GM19035 (cell line): ENCODE results near the gene DCDC1.

Experiments
- ATAC-seq: cut with Tn5 transposase; IDR thresholded peaks from one replicate; pipeline ENCODE4 v1.9.1; 2021; ENCODE audit not compliant: unreplicated experiment

The DCDC1 gene

DNA sequence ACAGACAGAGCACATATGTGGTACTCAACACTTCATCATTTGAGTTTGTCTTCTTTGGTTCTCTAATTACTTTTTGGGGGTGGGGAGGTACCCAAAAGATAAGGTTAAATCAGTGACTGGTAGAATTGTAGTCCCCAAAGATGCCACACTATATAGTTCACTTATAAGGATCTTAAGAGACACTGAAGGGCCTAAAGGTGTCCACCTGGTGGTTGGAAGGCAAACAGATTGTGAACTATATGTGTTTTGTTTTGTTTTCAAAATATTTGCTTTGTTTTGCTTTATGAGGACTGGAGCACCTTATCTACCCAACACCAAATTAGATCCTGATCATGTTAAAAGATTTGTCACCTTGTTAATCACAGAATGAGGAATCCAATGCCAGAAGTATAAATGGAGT is 136.1 kb downstream of the DCDC1 start:
- peak; percentile 50 for ATAC-seq

DNA sequence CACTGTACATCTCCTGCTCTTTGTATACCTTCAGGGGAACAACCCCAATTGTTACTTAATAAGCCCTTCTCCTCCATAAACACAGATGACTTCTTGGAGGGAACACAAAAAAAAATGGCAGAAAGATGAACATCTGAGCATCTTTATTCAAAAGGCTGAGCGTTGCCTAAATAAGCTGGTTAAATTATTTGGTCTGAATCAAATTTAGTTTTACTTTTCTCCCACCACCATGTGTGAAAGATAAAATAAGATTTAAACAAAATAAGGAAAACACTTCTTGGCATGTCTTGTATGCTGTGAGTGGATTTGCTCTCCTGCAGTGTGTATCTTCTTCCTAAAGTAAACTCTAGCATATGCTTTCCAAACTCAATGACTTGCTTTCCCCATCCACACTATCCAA is 137.9 kb downstream of the DCDC1 start:
- ATAC-seq: no peak

DNA sequence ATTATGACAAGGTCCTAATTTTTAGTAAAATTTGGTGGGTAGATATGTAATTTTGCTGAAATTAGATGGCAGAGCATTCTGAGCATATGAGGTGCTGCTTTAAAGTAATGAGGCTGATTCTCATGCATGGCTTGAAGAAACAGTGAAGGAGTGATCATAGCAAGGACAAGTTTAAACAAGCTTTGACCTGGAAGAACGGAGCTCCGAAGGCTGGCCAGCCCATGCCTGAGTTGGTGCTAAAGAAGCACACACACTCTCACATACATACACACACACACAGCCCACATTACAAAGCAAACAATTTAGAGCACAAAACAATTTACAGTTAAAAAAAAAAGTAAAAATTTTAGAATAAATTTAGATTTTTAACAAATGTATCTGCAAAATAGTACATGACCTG is 150.7 kb downstream of the DCDC1 start:
- no peak for ATAC-seq

DNA sequence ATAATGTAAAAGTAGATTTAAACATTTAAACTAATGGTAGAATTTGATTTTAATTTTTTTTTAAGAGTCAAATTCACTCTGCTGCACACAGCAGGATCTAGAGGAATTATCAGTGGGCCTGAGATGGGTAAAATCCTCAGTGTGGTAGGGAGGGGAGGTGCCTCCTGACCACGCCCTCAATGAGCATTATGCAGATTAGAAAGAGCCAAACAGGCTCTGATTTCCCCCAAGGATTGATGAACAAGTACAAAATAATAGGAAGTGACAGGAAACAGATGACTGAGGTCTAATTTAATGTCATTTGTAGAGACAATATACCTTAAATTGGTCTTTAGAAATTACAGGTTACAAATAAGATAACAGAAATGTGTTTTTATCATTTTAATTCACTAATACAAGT is 155.2 kb downstream of the DCDC1 start:
- ATAC-seq: no peak

DNA sequence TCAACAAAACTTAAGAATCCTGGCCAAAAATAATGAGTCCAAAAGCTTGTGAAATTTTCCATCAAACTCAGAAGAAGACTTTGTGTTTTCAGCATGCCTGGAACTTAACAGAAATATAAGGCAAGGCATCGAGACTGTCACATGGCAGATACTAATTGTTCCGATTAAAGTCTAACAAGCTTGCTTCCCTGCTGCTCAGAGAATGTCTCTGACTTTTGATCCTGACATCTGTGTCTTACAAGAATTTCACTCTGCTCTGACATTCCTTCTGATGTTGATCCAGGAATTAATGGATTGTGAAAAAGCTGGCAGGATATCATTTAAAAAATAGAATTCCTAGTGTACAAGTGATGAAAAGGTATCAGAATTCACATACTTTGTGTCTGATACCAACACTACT is 170.2 kb downstream of the DCDC1 start:
- no peak for ATAC-seq

DNA sequence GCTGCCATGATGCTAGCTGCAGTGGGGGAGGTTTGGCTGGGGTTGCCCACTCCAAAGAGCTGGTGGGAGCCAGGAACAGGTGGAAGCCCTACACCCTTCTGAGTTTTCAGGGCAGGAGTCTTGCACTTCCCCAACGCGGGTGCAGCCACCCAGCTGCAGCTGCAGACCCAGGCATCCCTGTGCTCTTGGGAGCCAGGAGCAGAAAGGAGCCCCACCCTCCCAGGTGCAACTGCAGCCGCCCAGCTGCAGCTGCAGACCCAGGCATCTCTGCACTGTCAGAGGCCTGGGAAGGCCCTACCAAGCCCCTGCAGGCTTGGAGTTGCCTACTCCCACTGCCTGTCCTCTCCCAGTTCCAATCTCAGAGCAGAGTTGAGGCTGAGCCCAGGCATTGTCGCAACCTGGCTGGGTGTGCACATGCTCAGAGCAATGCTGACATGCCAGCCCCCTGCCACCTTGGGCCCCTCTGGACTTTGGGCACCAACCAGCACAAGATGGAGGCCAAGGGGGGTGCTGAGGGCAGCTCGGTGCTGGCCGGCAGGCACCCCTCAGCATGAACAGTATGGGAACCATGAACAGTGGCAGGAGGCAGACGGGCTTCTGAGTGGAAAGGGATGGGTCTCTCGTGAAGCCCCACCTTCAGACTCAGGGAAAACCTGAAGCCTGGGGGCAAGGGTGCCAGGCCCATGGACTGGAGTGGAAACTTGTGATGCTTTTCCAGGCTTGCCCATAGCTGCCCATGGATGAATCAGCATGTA is 195.4 kb downstream of the DCDC1 start:
- no peak for ATAC-seq

DNA sequence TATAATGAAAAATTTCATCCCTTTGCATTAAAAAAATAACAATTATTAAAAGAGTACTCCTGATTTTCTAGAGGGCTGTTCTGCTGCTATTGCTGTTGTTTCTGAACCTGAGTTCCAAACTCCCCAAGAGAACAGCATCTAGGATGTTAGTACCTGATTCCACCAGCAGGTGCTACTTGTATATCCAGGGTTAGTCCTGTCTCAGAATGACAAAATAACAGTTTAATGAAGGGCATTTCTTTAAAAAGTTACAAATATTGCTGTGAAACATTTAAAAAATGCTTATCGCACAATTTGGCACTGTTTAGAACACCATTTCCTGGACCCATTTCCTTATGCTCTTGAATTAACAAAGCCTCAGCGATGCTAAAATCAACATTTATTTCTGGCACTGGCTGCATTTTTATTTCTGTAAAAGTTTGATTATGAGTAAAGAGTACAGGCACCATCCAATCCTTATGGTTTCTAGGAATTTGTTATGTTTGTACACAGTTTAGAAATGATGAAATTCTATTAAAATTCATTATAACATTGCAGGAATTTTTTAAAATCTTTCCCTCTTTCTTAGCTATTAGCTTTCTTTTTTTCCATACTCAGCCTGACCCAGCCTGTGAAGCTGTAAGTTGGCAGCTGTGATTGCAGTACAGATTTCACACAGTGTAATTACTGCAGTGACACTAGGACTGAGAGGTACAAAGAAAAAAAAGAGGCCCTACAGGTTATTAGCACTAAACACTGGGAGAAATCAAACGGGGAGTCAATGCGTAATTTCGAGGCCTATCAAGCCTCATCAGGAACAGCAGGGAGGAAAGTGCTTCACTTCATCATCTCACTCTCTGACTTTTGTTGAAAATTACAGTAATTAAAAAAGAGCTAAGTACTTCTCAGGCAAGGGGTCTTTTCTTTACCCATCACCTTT is 208.8 kb downstream of the DCDC1 start:
- no peak for ATAC-seq

DNA sequence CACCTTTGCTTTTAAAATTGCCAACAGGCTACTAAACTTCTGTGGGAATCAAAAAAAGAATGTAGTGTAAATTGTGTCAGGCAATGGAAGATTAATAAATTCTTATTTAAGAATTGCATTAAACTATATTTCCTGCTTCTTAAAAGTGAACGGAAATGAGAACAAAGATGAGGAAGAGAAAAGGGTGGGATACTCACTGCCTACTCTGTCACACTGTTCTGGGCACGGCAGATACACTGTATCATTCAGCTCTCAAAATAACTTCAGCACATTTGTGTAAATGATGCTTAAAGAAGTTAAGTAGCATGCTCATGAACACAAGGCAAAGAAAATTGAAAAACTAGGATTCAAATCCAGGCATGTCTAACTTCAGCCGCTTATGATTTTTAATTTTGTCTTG is 218.7 kb downstream of the DCDC1 start:
- no peak for ATAC-seq

DNA sequence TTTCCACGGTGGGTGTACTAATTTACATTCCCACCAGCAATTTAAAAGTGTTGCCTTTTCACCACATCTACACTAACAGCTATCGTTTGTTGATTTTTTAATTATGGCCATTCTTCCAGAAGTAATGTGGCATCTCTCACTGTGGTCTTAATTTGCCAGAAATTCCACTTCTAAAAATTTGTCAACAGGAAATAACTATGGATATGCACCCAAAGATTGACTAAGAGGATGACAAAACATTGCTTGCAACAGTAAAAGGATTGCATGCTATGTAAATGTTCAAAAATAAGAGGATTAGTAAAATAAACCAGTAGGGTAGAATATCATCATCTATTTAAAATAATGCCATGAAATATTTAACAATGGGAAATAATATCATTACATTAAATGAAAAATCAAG is 219.5 kb downstream of the DCDC1 start:
- ATAC-seq: no peak

DNA sequence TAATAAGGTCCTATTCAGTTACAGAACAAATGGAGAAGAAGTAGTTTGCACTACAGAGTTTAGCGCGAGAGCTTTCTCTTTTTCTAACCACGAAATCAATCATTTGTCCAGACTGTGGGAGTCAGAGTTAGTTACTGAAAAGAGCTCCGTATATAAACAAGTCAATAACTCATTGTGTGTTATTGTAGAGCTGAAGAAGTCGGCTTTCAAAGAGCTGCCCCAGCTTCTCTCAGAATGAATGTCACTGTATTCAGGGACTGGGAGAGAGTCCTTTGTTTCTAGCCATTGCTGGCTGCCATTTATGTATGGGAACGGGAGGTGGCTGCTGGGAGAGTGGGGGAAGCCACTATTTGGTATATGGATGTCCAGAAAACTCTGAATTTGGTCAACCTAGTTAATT is 227.8 kb downstream of the DCDC1 start:
- ATAC-seq: no peak

DNA sequence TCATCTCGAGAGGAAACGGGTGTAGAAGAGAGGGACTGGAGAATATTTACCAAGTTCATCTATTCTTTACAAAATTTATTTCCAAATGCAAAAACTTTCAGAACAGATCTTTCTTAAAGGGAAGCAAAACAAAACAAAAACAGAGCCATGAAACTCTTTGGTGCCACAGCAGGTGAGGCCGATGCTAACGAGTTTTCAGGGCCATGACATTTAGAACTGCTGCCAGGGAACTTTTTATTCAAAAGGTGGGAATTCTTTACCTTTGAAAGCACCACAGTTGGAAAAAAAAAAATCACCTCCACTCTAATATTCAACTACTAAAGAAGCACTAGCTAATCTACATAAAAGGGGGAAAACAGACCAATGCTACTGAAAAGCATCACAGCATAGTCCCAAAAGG is 230.1 kb downstream of the DCDC1 start:
- ATAC-seq: no peak

DNA sequence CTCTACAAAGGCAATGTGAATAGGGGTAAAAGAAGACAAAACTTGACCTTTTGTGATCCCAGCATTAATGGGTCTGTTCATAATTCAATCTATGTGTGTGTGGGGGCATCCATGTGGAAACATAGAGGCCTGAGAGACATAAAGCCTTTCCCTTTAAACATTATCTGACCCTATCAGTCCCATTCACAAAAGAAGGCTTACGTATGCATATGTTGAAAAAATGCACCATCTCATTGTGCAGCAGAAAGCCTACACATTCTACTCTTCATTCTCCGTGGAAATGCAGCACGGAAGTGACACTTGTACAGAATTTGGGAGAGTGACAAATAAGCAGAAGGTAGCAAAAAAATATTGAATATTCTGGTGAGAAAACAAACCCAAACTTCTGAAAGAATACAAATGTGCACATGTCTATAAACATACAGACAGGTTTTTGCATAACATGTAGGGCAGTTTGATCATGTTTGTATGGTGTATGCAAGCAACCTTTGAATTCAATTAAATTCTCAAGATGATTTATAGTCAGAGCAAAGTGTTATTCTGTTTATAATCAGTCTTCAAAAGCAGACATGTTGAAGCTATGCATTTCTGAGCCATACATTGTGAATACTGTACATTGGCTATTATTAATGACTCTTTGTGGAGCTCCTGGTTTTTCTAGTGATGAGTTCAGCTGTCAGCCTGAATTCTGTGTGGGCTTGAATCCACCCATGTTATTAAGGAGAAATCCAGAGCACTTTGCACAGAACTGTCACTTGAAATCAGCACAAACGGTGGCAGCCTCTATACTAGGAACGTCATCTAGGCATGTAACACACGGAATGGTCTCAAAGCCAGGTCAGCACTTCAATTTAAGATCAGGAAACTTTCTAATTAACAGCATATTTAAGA is 236.8 kb downstream of the DCDC1 start:
- no peak for ATAC-seq

DNA sequence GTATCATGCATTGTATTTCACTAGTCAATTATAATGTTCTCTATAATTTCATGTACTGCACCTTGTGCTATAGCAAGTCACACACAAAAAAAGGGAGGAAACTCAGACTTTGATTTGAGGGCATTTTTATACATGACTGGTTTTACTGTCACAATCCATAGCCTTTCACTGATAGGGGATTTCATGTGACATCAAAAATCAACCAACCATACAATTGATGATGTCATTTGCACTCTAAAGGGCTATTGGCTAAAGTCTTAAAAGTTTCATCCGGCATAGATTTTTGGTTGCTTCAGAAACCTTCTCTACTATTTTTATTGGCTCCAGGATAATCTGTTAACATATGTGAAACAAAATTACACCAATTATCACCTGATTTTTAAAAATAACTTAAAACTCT is 237.8 kb downstream of the DCDC1 start:
- no peak for ATAC-seq

DNA sequence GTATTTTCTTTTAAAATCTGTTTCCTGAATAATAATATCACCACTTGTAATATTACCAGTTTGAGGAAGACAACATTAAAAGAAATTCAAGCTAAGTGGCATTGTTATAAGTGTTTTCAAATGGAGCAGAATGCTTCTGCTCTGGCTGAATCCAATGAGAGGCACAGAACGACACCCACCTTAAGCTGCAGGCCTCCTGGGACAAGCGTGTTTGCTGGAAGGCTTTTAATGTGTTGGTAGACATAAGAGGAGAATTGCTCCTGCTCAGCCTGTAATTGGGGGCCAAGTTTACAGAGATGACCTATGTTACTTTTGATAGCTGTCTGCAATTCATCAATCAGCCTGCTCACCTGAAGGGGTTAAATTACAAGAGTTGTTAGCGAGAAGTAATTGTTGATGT is 242.2 kb downstream of the DCDC1 start:
- ATAC-seq: no peak

DNA sequence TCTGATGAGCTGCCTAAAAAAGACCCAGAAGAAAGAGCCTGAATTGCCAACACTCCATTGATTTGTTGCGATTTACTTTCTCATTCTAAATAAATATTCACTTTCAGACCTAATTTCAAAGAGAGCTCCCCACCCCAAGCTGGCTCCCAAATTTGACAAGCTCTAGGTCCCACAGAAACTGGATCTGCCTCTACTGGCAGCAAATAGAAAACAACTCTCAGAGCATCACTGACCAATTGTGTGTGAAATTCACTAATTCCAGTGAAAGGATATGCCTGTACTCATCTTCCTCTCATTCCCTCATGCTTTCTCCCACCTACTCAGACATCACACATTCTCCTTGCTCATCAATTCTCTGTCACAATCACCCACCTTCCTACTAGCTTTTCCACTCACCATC is 249.1 kb downstream of the DCDC1 start:
- ATAC-seq: no peak

DNA sequence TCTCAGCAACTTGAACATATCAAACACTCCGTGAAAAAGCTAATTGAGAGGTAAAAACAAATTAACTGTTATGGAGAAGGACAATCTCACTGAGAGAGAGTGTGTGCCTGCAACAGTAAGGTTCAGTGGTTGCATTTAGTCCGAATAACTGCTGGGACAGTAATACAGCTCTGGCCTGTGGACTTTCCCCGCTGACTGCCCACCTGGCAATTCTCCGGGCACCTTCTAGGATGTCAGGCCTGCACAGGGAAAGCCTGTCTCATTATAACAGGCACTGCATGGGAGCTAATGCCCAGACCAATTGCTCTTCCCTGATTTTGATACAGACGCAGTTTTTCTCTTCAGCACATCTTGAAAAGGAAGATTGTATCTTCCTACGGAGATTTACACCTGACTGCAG is 251.0 kb downstream of the DCDC1 start:
- ATAC-seq: no peak

DNA sequence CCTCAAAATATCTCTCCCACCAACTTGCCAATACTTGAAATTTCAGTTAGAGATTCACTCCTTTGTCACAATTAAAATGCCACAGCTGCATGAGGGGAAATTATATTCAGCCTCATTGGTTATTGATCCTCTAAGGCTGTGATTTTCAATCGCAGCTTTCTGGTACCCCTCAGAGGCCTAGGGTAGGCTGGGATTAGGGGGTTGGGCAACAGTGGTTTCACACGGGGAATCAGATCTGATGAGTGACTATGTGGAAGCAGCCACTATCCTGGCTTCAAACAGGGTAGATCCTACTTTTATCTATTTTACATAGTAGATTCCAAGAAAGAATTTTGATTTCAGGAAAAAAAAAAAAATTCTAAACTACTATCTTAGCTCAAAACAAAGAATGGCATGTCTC is 252.5 kb downstream of the DCDC1 start:
- no peak for ATAC-seq

DNA sequence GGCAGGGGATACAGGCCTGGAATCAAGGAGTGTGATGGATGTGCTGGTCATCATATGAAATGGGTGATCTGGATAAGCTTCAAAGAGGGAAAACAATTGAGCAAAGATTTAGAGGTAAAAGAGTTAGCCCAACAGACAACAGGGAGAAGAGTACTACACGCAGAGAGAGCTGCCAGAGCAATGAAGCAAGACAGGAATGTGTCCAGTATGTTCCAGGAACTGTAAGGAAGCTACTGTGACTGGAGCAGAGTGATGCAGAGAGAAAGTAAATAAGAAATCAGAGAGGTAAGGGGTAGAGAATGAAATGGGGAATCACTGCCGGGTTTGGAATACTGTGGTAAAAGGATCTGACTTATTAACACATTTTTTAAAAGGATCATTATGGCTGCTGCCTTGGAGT is 255.1 kb downstream of the DCDC1 start:
- no peak for ATAC-seq

DNA sequence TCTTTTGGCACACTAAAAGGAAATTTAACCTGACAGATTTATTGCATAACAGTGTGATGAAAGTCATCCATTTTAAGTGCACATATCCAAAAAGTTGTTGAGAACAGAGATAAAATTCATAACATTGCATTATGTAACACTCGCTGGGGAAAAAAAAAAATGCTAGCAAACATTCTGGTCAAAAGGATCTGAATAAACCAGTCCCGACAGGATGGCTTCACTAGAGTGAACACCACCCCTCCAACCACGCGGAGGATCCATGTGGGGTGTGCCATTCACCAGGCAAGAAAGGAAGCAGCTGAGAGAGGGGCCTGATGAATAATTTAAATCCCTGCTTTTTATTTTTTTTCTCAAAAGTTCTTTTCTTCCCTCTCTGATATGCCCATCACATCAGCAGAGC is 258.7 kb downstream of the DCDC1 start:
- no peak for ATAC-seq

DNA sequence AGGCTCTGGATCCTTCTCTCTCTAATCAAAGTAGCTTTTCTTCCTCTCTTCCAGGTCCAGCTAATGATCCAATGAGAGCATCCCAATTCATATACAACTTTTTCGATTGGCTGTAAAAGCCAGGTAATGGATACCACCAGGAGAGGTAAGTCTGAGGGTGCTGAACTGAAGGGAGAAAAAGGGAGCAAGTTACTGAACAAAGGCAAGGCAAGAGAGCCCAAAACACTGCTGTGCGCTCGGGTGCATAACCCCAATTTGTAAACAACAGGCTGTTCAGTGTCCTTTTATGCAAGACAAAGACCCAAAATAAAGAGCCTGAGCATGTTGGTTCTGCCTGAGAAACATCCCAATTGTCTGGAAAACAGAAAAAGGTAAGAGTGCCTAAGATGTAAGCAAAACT is 260.1 kb downstream of the DCDC1 start:
- no peak for ATAC-seq

DNA sequence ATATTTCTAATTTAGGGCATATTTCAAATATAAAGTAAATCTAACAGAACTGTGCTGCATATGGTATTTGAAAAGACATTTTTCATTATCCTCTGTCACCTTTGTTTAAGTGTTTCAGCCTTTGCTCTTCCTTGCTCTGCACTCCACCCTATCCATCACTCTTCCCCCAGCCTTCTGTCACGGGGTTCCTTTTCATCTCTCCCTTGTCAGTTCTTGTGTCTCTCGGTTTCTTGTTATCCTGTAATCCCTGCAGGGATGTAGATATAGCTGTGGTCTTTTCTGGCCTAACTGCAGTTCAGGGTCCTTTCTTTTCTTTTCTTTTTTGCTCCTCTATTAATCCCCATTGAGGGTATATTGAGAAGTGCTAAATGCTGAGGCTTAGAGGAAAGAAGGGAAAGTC is 261.9 kb downstream of the DCDC1 start:
- ATAC-seq: no peak
